SU-DHL-6 (cell line): ENCODE results near the gene PRND.

ENCODE experiments used
- H2AFZ ChIP-seq: fragments of 200-600 bp; sonication (generic); 2 replicates; pipeline ENCODE4 v1.6.1; 2014; ENCODE audit warnings: low read depth, mild to moderate bottlenecking, moderate library complexity, mixed read lengths, antibody characterized with exemption, low read length; ENCODE audit not compliant: severe bottlenecking
- H3F3A ChIP-seq: fragments of 200-600 bp; shearing (Covaris generic); 2 replicates; pipeline ENCODE4 v1.6.0; 2016; ENCODE audit warnings: antibody characterized with exemption, mild to moderate bottlenecking; ENCODE audit not compliant: insufficient read depth
- H3K27ac ChIP-seq: fragments of 200-600 bp; sonication (generic); 2 replicates; pipeline ENCODE4 v1.5.1; 2016; ENCODE audit warnings: low read depth, mild to moderate bottlenecking, low read length, moderate library complexity, mixed read lengths
- H3K27me3 ChIP-seq: fragments of 200-600 bp; sonication (generic), shearing (Covaris generic); 2 replicates; pipeline ENCODE4 v1.6.0; 2014; ENCODE audit warnings: mild to moderate bottlenecking, low read length
- H3K36me3 ChIP-seq: fragments of 200-600 bp; sonication (generic); 2 replicates; pipeline ENCODE4 v1.6.1; 2014; ENCODE audit warnings: mild to moderate bottlenecking, low read length, mixed read lengths
- H3K4me2 ChIP-seq: fragments of 300-600, 200-600 bp; shearing (Covaris generic), sonication (generic); 2 replicates; pipeline ENCODE4 v1.6.0; 2014; ENCODE audit warnings: low read length, low read depth, mild to moderate bottlenecking; ENCODE audit not compliant: poor library complexity, severe bottlenecking
- H3K4me3 ChIP-seq: fragments of 200-600 bp; sonication (generic); 2 replicates; pipeline ENCODE4 v1.5.1; 2014; ENCODE audit warnings: antibody characterized with exemption, low read length, mild to moderate bottlenecking, mixed read lengths; ENCODE audit not compliant: insufficient read depth, poor library complexity, severe bottlenecking
- H3K79me2 ChIP-seq: fragments of 200-600 bp; sonication (generic); 2 replicates; pipeline ENCODE4 v1.6.1; 2014; ENCODE audit warnings: mild to moderate bottlenecking, low read length, moderate library complexity; ENCODE audit not compliant: insufficient read depth
- H3K9ac ChIP-seq: fragments of 200-600 bp; sonication (generic); 2 replicates; pipeline ENCODE4 v1.7.0; 2014; ENCODE audit warnings: mild to moderate bottlenecking, low read length
- H3K9me2 ChIP-seq: fragments of 200-600 bp; sonication (generic); replicated peaks from 2 replicates; pipeline ENCODE4 v1.6.1; 2014; ENCODE audit warnings: low read length; ENCODE audit not compliant: insufficient read depth
- H3K9me3 ChIP-seq: fragments of 200-600 bp; sonication (generic); 2 replicates; pipeline ENCODE4 v1.6.1; 2014; ENCODE audit warnings: low read length, mixed read lengths; ENCODE audit not compliant: insufficient read depth
- H4K20me1 ChIP-seq: fragments of 200-600 bp; sonication (generic); 2 replicates; pipeline ENCODE4 v1.6.1; 2014; ENCODE audit warnings: low read depth, mild to moderate bottlenecking, antibody characterized with exemption, low read length, moderate library complexity, mixed read lengths
- EZH2phosphoT487 ChIP-seq: fragments of 200-600 bp; sonication (generic), shearing (Covaris generic); conservative IDR thresholded peaks from 2 replicates; pipeline ENCODE4 v1.6.1; 2018; ENCODE audit warnings: mild to moderate bottlenecking, antibody characterized with exemption, low read length, moderate library complexity, mixed read lengths
- TF ChIP-seq, protein P1 (sequence below): fragments of 200-600 bp; sonication (generic); IDR thresholded peaks from one replicate; pipeline ENCODE4 v1.5.1; 2017; ENCODE audit warnings: antibody characterized with exemption, mild to moderate bottlenecking, low read length, moderate library complexity; ENCODE audit not compliant: insufficient read depth, poor library complexity, severe bottlenecking

PRND gene

DNA sequence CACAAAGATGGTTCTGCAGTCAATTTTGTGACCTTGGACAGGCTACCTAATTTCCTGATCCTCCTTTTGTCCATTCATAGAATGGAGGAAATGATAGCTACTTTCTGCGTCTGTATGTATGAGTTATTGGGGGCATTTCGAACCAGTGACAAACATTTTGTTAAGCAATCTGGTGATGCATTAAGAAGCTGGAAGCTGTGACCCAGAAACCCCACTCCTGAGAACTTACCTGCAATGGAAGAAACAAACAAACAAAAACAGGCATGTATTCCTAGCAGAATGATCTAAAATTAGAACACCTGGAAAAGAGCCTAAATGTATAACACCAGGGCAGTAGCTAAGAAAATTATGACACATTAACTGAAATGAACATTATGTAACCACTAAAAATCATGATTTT lies 33.4 kb upstream of the PRND start:
- Histone ChIP-seq H4K20me1 (no peaks in the 10 kb centered on the region), H3K4me2 (no peak overlapping the region), H3K9ac (no peak overlapping the region), H3K4me3 (no peak overlapping the region), H3K9me3 (no peaks in the 10 kb centered on the region), H3K27ac (no peak overlapping the region), H3K27me3 (no peaks in the 10 kb centered on the region), H3K36me3 (0 out of 2 replicates have a peak, but pooled peaks cover 3% of the 10 kb centered on the region), H2AFZ (no peak overlapping the region), H3K9me2 (no peaks in the 10 kb centered on the region), H3F3A (no peaks in the 10 kb centered on the region), H3K79me2 (no peaks in the 10 kb centered on the region)
- TF ChIP-seq, protein P1, sequence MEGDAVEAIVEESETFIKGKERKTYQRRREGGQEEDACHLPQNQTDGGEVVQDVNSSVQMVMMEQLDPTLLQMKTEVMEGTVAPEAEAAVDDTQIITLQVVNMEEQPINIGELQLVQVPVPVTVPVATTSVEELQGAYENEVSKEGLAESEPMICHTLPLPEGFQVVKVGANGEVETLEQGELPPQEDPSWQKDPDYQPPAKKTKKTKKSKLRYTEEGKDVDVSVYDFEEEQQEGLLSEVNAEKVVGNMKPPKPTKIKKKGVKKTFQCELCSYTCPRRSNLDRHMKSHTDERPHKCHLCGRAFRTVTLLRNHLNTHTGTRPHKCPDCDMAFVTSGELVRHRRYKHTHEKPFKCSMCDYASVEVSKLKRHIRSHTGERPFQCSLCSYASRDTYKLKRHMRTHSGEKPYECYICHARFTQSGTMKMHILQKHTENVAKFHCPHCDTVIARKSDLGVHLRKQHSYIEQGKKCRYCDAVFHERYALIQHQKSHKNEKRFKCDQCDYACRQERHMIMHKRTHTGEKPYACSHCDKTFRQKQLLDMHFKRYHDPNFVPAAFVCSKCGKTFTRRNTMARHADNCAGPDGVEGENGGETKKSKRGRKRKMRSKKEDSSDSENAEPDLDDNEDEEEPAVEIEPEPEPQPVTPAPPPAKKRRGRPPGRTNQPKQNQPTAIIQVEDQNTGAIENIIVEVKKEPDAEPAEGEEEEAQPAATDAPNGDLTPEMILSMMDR, result no peak
- TF ChIP-seq EZH2phosphoT487, result no peak

- Histone ChIP-seq H3K9ac (no peak overlapping the region), H3K36me3 (peaks cover 3% of the 10 kb centered on the region; the same call in 1 of the 2 replicates), H4K20me1 (no peaks in the 10 kb centered on the region), H3K9me3 (no peaks in the 10 kb centered on the region), H3K79me2 (no peaks in the 10 kb centered on the region), H2AFZ (no peak overlapping the region), H3K4me2 (no peak overlapping the region), H3K4me3 (no peak overlapping the region), H3K27me3 (no peaks in the 10 kb centered on the region), H3F3A (no peaks in the 10 kb centered on the region), H3K27ac (no peak overlapping the region), H3K9me2 (no peaks in the 10 kb centered on the region)
- TF ChIP-seq, protein P1, result no peak
- no peak for TF ChIP-seq EZH2phosphoT487
Observed at GRCh38 chr20:4689220-4689619, 32.5 kb upstream of the PRND start.

GRCh38 chr20:4691753-4692152 lies 30.0 kb upstream of the PRND start:
- Histone ChIP-seq H3K27ac (no peak overlapping the region), H3K79me2 (no peaks in the 10 kb centered on the region), H4K20me1 (no peaks in the 10 kb centered on the region)

More at GRCh38 chr20:4691753-4692152, 30.0 kb upstream of the PRND start:
- H3K9me3 ChIP-seq, result no peaks in the 10 kb centered on the region
- peaks cover 6% of the 10 kb centered on the region; the same call in 1 of the 2 replicates for H3K36me3 ChIP-seq
- no peak overlapping the region for H2AFZ ChIP-seq
- TF ChIP-seq, protein P1, result no peak
- TF ChIP-seq EZH2phosphoT487, result no peak
- H3K9ac ChIP-seq, result no peak overlapping the region
- no peaks in the 10 kb centered on the region for H3F3A ChIP-seq
- no peak overlapping the region for H3K4me2 ChIP-seq
- H3K9me2 ChIP-seq, result no peaks in the 10 kb centered on the region
- H3K4me3 ChIP-seq, result no peak overlapping the region
- no peaks in the 10 kb centered on the region for H3K27me3 ChIP-seq
